Body of pancreas (tissue), 4 donors: ENCODE results near the gene C22orf42.

Source experiments
- CTCF ChIP-seq, 7 experiments: fragments of 450-650 bp in 4 of 7; fragments of 200-600 bp in 3 of 7; sonication (generic) in 3 of 7; IDR thresholded peaks; one replicate each; pipeline ENCODE4 v1.5.1; 2016 to 2019; ENCODE audit warnings: antibody characterized with exemption in 7 of 7
- POLR2A ChIP-seq, 3 donors: fragments of 450-650 bp; IDR thresholded peaks; one replicate each; pipeline ENCODE4 v1.6.1; 2016; ENCODE audit warnings: antibody characterized with exemption in 3 of 3, mild to moderate bottlenecking in 2 of 3

DNA sequence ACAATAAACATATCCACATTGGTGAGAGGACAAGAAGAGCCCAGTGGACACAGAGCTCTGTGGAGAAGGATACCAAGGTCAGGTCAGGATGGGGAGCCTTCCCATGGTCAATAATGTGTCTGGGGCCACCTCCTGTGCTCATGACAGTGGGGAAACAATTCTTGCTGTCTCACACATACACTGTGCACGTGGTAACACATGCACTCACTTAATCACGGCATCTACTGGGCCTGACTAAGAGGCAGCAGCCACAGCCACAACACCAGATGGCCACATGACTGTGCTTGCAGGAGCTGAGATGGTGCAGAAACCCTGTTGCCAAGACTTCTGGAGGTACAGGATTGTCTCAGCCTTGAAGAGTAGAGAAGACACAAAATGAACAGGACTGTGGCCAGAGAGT lies 28.6 kb downstream of the C22orf42 start:
- TF ChIP-seq CTCF (IDR thresholded peaks at IDR 0.05) (no peak), POLR2A (IDR thresholded peaks at IDR 0.05) (no peak)
